IMR-90 (cell line): ENCODE results near the gene KMT2E.

ENCODE experiments used
- CEBPB ChIP-seq: IDR thresholded peaks from 2 replicates; pipeline ENCODE4 v1.6.1; 2012; ENCODE audit warnings: low read depth, low read length, improper control_type of control experiment
- CTCF ChIP-seq: conservative IDR thresholded peaks from 2 replicates; pipeline ENCODE4 v1.5.1; 2012; ENCODE audit warnings: mild to moderate bottlenecking, low read depth, low read length, improper control_type of control experiment
- POLR2A ChIP-seq: IDR thresholded peaks from 2 replicates; pipeline ENCODE4 v1.6.1; 2012; ENCODE audit warnings: mild to moderate bottlenecking, low read depth, low read length

DNA sequence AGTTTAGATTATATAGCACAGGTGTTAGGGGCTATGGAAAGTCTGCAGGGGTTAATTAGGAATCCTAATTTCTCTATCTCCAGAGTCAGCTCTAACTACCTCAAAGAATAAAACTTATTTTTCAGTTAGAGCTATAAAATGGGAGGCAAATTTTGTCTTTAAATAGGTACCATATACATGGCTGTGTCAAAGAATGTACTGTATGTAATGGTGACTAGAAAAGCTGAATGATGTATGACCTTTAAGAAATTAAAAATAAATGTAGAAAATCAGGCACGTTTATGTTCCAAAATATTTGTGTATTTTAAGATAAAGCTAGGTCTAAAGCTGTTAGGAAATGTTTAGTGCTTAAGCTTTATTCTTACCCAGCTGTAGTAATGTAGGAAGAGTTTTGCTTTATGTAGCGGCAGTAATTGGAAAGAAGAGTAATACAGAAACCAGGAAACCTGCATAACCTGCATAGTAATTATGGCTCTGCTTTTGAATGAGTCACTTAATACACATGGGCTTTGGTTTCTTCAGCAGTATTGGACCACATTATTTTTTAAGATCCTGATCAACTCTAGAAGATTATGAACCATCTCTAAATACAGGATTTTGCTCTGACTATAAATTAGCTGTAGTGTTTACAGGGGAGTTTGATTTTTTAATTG is 85.0 kb downstream of the KMT2E start:
- TF ChIP-seq CTCF (no peak), POLR2A (no peak), CEBPB (no peak)
